ENCODE results near the gene FBXO34.
A peak's percentile ranks its signal among the peaks of the same experiment; 100 is the strongest.

Gene FBXO34

DNA sequence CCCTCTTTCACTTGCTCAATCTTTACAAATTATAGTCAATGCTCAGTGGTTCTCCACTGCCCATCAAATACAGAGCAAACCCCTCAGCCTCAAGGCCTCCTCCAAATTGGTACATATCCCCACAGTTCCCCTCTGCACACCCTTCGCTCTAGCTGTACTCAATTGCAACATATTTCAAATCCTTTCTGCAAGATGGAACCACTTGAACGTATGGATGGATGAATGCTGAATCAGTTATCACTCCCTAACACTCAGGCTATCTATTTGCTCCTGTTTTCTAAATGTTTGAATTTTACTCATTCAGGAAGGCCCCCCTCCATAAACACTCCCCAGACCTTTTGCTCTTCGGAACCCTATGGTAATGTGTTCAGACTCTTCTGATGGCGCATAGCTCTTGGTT lies 115.9 kb downstream of the FBXO34 start:
- DNase-seq, result no peak

DNA sequence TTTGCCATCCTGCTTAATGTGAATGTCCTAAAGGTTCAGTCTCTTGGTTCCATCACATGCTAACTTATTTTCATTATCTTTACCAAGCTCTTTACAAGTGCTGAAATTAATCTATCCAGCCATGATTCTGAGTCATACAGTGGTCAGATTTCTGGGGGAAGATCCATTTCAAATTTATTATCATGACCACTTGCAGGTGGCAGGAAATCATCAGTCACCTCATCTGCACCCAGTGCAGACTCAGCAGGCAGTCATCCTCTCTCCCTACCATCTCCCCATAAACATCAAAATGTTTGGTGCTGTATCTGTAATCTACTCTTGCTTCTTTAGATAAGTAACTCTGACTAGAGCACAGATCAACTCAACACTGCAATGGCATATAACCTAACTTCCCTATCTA lies 116.9 kb downstream of the FBXO34 start:
- DNase-seq, result no peak

DNA sequence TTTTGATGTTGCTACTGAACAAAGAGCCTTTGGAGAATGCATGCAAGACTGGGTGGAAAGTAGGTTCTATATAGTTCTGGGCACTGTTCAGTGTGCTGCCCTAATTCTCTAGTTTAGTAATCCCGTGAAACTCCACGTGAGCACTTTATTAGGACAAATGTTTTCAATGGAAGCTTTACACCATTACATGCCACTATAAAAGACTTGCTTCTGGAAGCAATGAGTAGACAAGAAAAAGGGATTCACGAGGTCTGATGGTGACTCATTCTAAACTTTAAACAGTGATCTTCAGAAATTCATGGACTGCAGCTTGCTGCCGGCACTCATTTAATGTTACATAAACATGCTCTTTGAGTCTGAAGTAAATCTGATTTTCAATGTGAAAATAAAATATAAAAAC lies 118.1 kb downstream of the FBXO34 start:
- no peak for DNase-seq

DNA sequence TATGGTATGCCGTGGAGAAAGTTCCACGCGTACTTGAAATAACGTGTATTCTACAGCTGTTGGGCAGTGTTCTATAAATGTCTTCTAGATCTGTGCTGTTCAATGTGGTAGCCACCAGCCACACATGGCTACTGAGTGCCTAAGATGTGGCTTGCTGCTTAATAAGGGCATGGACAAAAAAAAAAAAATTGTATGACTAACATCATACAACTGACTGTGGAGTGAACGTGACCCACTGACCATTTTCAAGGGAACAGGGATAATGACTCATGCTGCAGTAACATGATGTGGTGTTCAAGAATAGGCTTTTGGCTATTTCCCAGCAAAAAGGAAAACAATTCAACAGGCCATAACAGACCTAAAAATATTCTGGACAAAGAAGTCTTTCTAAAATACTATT lies 127.5 kb downstream of the FBXO34 start:
- DNase-seq, result peak; percentile 67

DNA sequence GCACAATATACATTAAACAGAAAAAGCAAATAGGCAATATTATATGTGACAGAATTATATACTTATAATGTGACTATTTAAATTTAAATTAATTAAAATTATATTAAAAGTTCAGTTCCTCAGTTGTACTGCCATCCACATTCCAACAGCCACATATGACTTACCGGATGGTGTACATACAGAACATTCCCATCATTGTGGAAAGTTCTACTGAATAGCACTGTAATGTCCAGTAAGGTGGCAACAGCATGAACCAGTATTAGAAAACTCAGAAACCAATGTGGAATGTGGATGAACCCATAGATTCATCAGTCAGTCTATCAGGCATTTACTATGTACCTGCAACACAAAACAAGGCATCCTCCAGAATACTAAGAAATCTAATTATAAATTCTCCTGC lies 128.0 kb downstream of the FBXO34 start:
- no peak for DNase-seq

DNA sequence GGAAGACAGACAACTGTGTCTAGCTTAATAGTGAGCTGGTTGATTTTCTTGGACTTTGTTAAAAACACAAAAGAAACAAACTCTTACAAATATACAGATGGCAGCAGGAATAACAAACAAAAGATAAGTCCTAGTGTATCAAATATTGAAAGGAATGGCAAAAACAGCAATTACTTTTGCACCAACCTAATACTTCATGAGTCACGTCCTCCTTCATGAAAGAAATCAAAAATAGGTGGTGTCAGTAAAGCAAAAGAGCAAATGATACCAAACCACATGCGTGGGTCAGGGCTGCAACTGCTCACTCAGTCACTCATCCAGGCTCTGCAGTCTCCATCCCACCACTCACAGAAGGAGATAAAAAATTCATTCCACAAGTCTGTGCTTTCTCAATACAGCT lies 128.6 kb downstream of the FBXO34 start:
- DNase-seq, result no peak

DNA sequence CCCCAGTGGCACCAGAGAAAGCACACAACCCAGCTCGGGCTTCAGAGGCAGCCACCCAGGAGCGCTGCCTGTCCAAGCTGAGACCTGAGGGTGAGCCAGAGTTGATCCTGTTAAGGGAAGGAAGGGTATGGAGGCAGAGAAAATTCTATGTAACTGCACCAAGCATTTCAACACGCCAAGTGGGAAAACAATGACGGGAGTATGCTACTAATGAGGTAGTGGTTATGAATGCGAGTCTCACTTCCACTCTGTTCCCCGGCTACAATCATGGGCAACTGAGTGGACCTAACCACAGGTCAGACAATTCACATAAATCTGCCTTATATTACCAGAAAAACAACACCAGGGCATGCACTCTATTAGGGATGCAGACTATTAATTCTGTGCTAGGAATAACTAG lies 130.5 kb downstream of the FBXO34 start:
- DNase-seq, result peak; percentile 68
